Measurements from ENCODE around the gene SECISBP2.
"Not testable (repeated sequence)": the region's sequence is repeated elsewhere in the genome, so short reads cannot be mapped to it uniquely, and the experiment has no call there.

SECISBP2 gene

DNA sequence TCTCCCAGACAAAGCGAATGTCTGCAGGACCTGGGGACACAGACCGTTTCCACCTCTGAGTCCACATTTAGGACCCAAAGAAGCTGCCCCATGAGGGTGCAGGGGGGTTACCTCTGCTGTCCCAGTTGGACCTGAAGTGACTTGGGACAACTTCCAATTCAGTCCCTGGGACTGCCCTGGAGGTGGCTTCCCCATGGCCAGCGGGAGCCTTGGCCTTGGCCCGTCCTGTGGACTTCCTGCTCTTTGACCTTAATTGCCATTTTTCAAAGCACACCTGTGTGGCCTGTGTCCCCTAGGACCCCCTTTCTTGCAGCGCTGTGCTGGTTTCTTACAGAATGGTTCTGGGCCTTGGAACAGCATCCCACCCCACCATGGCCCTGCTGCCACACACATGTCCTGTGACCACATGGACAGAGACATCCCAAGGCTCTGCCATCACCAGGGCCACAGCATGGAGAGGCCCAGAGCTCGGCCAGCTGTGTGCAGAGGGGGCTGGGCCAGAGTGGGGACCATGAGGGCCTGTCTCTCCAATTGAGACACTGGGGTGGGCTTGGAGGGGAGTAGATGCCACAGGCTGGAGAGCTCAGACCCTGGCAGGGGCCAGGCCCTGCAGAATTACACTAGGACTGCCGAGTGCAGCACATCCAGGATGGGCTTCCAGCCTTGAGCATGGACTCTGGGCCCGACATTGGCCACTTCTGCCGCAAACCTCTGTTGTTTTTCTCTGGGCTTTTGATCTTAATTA lies 45.8 kb downstream of the SECISBP2 start:
- FAIRE-seq (no peak), DNase-seq (ENCODE audit: low spot score) (no peak)

DNA sequence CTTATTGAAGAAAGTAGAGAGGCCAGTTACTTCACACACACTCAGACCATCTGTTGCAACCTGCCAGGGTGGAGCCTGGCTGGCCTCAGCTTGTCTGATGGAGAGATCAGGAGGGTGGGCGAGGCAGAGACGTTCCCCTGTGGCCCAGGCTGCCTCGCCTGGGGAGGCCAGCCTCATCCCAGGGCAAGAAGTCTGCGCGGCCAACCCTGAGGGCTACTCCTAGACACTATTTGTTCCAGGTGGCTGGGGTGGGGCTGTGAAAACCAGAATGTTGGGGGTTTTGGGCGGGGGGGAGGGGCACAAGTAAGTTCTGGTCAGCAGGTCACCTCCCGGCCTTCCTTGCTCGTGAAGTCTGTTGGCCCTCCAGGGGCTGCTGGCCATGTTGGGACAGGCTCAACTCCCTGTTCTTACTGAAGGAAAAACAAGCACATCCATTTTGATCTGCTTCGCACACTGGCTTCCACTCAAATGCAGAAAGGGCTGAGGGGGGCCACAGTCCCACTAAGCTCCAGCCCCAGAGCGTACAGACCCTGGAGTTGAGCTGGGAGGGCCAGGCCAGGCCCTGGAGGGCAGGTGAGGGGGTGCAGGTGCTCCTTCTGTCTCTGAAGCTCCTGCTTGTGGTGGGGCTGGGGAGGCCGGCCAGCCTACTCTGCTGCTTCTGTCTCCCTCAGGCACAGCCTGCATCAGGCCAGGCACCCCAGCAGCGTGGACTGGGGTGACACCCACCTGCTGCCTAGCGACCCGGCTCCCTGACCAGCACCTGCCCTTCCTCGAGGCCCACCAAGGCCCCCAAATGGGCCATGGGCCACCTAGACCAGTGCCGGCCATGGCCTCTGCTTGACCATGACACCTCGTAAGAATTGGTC lies 46.6 kb downstream of the SECISBP2 start:
- no peak for FAIRE-seq
- no peak for DNase-seq (ENCODE audit: low spot score)

DNA sequence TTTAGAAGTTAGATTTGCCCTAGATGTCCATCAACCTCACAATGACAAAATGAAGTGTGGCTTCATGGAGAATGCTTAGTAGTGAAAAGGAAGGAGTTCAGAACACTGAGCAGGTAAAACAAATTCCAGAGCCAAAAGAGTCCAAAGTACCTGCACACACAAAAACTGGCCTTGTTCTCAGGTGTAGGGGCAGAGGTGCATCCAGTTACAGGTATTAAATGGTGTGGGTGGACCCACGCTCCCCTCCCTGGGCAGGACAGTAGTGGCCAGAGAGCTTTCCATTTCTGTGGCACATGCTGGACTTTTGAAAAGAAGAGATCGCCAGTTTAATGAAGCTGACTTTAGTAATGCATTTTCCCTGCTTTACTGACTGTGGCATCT lies 47.2 kb downstream of the SECISBP2 start:
- no peak for FAIRE-seq

DNA sequence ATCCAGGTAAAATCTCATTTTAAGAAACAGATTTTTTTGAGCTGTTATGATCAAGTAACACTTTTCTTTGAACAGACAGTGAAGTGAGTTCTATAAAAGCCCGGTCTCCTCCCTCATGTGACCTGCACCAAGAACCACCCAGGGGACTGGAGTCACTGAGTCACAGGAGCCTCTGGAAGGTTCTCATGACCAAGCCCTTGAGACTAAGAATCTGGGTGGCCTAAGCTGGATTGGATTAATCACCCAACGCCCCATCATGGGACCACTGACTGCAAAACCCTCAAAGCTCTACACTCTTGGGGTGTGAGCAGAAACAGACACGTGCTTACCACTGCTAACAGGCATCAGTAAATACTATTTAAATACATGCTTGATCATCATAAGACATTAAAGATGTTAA lies 48.4 kb downstream of the SECISBP2 start:
- no peak for FAIRE-seq
- no peak for DNase-seq (ENCODE audit: low spot score)

More for the DNA sequence above, 47.2 kb downstream of the SECISBP2 start:
- DNase-seq (ENCODE audit: low spot score) = no peak

DNA sequence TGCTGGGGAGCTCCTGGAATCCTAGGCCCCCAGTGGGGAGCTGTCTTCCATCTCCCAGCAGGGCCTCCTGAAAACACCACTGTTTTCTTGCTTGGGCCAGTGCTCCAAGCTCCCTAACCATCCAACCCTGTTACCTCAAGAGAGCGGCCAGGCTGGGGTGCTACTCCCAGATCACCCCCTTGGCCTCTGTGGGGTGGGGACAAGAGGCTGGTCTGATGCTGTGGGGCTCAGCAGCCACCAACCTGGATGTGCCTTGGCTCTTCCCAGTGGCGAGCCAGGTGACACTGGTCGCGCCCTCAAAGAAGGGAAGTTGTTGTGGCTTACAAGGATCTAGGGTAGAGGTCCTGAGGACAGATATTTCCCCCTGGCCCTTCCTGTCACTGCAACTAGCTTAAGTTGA lies 49.0 kb downstream of the SECISBP2 start:
- no peak for DNase-seq (ENCODE audit: low spot score)
- FAIRE-seq = no peak

DNA sequence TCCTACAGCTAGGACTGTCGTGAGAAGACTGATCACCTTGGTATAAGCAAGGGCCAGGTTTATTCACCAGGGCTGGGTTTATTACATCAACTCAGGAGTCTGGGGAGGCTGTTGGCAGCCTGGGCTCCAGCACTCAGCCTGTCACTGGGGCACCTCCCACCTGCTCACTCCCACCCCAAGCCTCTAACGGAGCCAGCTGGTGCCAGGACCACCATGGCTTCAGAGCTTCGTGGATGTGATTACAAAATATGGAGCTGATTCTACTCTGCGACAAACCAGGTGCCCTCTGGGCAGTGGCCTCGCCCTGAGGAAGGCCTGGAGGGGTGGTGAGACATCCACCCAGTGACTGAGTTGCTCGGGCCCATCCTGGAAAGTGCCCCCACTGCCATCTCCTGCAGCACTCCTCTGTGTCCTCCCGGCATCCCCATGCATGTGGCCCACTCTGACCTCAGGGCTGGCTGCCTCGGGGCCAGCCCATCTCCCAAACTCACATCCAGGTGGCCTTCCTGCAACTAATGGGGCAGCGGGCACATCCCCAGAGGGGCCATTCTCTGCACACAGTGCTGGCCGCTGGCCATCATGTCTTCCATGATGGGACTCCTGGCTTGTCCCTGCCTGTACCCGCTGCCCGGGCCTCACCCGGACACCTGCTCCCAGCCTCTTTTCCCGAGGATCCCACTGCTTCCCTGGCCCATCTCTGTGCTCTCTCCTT lies 49.6 kb downstream of the SECISBP2 start:
- no peak for FAIRE-seq

DNA sequence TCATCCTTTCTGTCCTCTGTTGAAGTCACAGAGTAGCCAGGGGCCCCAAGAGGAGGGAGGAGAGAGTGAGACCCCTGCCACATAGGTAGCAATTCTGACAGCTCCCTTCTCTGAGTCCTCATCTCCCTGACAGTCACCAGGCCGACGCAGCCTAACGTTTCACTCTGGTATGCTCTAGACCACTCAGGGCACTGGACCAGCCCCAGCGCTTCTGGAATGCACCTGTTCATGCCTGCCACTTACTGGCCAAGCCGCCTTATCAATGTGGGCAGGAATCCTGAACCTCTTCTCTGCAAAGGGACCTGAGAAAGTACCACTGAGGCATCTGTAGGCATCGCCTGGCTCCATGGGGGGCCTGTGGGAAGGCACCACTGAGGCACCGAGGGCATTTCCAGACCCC lies 50.2 kb downstream of the SECISBP2 start:
- FAIRE-seq = no peak
- DNase-seq (ENCODE audit: low spot score) = no peak

More for the DNA sequence above, 49.6 kb downstream of the SECISBP2 start:
- no peak for DNase-seq (ENCODE audit: low spot score)

DNA sequence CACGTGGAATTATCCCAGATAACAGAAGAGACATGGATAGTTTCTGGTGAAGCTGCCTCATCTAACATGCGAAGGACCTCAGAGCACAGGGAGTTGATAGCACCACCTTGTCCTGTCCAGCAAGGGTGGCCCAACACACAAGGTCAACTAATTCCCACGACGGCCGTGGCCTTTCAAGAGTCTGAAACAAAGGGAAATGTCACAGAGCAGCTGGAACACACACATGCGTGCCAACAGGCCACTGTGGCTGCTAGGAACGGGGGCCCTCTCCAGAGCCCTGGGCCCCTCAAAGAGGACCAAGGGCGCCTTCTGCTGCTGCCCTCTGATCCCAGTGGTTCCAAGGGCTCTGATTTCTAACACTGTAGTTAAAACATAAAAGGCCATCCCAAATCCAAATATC lies 50.7 kb downstream of the SECISBP2 start:
- no peak for FAIRE-seq
- no peak for DNase-seq (ENCODE audit: low spot score)

DNA sequence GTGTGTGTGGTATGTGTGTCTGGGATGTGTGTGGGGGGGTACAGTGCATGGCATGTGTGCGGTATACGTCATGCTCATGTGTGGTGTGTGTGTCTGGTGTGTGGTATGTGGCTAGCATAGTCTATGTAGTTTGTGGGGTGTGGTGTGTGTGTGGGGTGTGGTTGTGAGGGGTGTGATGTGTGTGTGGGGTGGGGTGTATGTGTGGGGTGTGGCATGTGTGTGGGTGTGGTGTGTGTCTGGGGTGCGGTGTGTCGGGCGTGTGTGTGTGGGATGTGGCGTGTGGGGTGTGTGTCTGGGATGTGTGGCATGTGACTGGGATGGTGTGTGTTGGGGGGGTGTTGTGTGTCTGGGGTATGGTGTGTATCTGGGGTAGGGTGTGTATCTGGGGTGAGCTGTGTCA lies 52.3 kb downstream of the SECISBP2 start:
- FAIRE-seq (no peak), DNase-seq (ENCODE audit: low spot score) (no peak)

DNA sequence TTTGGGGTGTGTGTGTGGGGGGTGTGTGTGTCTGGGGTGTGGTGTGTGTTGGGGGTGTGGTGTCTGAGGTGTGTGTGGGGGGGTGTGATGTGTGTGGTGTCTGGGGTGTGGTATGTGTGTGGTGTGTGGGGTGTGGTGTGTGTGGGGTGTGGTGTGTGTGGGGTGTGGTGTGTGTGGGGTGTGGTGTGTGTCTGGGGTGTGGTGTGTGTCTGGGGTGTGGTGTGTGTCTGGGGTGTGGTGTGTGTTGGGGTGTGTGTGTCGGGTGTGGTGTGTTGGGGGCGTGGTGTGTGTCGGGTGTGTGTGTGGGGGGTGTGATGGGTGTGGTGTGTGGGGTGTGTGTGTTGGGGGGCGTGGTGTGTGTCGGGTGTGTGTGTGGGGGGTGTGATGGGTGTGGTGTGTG lies 53.5 kb downstream of the SECISBP2 start:
- DNase-seq (ENCODE audit: low spot score); FAIRE-seq: not testable (repeated sequence)

DNA sequence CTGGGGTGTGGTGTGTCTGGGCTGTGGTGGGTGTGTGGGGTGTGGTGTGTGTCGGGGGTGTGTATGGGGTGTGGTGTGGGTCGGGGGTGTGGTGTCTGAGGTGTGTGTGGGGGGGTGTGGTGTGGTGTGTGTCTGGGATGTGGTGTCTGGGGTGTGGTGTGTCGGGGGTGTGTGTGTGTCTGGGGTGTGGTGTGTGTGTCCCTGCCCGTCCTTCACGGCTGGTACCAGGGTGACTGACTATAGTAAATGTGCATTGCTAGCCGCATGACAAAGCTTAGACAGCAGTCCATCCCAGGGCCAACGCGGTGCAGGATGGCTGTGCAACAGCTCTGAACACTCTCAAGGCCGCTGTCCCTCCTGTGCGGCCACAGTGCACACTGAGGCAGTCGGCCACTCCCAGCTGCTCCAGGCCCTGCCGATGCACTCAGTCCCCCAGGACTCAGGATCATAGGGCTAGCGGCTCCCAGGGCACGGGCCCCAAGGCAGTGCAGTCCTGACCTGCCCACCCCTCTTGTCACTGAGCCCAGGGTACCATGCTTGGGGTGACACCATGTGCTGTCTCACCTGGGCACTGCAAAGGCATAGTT lies 54.0 kb downstream of the SECISBP2 start:
- no peak for DNase-seq (ENCODE audit: low spot score)
- no peak for FAIRE-seq

DNA sequence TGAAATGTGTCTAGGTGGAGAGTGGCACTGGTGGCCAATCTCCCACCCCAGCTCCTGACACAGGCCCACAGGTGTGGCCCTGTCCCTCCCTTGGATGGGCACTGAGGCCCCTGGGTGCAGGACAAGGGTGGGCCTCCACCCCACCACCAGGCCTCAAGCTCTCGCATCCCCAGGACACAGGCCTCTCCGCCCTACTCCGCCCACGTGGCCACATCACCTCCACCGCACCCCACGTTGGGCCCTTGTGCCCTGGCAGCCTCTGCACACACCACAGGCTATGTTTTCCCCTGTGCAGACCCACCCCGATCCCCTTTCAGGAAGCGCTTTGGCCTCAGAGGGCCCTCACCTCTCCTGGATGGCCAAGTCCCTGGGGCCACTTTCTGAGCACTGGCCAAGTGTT lies 54.7 kb downstream of the SECISBP2 start:
- no peak for DNase-seq (ENCODE audit: low spot score)
- FAIRE-seq = no peak

DNA sequence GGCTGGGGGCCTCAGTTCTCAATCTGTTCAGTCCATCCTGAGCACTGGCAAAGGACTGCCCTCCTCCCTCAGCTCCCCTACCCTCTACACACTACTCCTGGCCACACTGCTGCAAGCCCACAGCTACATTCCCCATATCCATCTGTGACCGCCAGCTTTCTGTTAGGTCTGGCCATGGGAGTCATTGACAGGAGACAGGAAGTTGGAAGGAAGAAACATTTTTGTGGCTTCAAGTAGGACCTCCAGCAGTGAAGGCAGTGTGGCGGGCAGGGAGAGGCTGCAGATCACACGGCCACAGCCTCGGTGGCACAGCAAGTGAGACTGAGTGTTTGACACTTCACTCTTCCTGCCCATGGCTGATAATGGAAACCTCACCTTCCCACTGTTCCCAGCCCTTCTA lies 55.9 kb downstream of the SECISBP2 start:
- FAIRE-seq = peak; percentile 84
- DNase-seq (ENCODE audit: low spot score) = peak; percentile 81

DNA sequence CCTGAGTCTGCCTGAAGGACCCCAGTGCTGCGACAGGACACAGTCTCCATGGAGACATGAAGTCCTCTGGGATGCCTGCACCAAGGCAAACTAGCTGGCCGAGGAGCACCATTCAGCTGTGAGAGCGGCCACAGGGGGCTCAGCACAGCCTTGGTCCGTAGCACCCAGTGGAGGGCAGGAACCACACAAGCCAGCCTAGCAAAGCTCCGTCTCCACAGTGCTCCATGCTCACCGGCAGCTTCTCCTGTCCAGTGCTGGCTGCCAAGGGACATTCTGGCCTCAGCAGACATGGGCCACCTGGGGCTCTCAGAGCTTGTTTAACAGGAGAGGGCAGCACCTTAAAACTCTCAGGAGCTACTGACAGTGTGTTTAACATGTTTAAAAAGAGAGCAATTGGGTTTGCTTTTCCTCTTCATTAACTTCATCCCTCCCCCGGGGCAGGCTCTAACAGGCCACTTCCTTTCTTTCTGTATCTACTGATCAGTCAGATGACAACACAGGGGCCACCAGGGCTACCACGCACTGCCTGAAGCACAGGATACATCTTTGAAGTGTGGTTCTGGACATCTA lies 57.0 kb downstream of the SECISBP2 start:
- FAIRE-seq (no peak), DNase-seq (ENCODE audit: low spot score) (no peak)

DNA sequence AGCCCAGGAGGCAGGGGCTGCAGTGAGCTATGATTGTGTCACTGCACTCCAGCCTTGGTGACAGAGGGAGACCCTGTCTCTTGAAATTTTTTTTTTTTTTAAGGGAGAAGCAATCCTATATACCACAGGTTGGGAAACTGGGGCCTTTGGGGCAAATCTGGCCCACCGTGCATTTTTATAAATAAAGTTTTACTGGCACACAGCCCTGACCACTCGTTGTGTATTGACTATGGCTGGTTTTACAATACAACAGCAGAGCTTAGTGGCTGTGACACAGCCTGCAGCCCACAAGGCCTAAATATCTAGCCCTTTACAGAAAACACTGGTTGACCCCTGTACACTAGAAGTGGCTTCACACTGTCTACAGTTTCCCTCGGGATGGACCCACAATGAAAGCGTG lies 58.0 kb downstream of the SECISBP2 start:
- no peak for DNase-seq (ENCODE audit: low spot score)
- FAIRE-seq = no peak

DNA sequence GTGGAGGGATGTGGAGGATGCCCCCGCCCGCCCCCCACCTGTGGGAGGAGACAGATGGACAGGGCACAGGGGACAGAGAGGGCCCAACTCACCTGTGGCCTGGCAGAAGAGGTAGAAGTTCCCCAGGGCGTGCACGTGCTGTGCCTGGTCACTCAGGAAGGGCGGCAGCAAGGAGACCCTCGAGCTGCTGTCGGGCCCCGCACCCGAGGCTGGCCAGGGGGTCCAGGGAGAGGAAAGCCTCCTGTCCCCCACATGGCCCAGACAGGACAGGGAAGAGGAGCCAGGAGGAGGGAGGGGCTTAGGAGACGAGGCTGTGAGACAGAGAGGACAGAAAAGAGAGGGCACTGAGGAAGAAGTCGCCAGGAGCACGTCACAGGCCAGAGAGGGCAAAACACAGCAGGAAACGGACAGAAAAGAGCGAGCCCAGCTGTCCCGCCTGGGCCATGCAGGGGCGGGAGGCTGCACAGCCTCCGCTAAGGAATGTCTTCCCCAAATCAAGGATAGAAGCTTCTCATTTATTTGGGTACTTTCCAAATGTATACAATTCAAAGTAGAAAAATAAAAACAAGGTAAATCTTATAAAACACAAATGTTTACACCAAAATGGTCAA lies 58.5 kb downstream of the SECISBP2 start:
- DNase-seq (ENCODE audit: low spot score) = no peak
- no peak for FAIRE-seq

DNA sequence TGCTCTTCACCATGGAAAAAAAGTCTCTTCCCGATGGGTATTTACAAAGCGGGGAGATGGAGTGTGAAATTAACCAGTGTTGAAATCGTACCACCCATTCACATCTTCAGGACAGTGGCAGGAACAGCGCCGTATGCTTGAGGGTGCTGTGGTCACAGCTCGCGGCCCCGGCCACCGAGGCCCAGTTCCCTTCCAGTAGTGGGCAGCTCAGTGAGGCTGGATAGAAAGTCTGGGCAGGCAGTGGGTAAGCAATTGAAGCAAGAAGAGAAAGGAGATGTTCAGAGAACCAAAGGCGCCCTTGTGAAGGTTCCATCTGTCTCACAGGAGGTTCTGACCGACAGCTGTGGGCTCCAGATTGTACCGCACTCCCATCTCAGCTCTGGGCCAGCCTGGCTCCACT lies 59.1 kb downstream of the SECISBP2 start:
- DNase-seq (ENCODE audit: low spot score) (no peak), FAIRE-seq (no peak)

DNA sequence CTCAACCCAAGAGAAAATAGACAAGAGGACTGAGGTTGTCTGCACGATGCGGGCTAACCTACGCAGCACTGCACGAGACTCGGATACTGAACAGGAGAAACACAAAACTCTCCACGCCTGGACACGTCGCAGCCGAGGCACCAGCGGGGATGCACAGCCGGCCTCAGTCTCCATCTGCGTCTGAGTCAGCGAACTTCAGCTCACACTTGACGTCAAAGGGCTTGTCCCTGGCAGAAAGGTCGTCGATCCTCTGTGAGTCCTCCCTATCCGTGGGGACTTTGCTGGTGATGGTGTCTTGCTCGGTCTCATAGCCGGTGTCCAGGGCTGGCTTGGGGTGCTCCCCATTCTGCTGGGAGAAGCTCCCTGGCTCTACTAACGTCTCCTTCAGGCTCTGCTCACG lies 60.2 kb downstream of the SECISBP2 start:
- DNase-seq (ENCODE audit: low spot score) (no peak), FAIRE-seq (no peak)

DNA sequence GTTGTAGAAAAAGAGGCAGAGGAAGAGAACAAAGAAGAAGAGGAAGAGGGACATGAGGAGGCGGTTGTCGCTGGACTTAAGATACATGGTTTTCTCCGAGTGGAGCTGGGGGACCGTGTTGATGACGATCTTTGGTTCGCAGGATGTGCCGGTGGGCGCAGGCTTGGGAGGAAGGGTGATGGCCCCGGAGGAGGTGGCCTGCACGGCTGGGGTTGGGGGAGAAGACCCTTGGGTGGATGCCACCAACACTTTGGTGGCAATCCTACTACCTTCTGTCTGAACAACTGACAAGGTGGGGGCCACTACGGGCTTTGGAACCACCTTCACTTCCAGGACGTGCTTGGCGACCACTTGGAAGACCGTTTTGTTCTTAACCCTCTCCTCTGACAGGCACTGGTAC lies 60.7 kb downstream of the SECISBP2 start:
- no peak for DNase-seq (ENCODE audit: low spot score)
- no peak for FAIRE-seq

DNA sequence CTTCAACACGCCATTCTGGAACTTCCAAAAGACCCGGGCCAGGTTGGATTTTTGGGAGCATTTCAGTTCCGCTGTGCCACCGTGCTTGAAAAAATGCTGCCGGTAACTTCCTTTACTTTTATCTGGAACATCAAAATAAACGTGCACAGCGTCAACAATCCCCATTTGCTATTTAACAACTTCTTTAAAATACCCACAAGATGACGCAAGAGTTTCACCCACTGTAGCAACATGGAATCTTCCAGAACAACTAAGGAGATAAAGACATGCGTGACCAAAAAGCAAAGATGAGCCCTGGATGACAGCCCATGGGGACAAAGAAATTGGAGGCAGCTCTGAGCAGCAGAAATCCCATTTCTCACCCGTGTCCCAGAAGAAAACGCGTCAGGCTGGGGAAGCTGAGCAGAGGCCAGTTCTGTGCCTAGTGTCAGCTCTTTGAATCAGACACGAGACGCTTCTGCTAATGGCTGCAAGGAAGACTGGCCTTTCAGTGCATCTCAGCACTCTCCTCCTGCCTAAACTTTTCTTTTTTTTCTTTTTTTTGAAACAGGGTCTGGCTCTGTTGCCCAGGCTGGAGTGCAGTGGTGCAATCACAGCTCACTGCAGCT lies 61.3 kb downstream of the SECISBP2 start:
- FAIRE-seq (no peak), DNase-seq (ENCODE audit: low spot score) (no peak)

Data from RCC 7860 (cell line).